ENCODE data around the gene POLR2L. TPM values are rescaled to one million over a fixed set of nuclear protein-coding genes. Genes with fewer than 3 reads are reported as not detected.

The POLR2L gene
- total RNA-seq, 1 experiment from 2014 or later: 211 TPM

GRCh38 chr11:794766-795633 is 47.3 kb downstream of the POLR2L start:
- BruUV-seq (replicated peaks): no TSS peak
- Histone ChIP-seq H3K27ac (ENCODE audit: low read depth, low read length) (peak overlapping the region; percentile 91), H3K9me3 (ENCODE audit: control insufficient read depth in 1 of 2, insufficient read depth in 1 of 2, low read depth in 1 of 2, low read length in 2 of 2) (no peaks in the 10 kb centered on the region), H3K9me2 (ENCODE audit: insufficient read depth) (no peaks in the 10 kb centered on the region), H3K36me3 (ENCODE audit: control insufficient read depth in 1 of 2, insufficient read depth in 2 of 2, low read length in 2 of 2) (peaks cover 0 to 4% of the 10 kb centered on the region in 2 experiments; a peak in 1 of 4 replicates), H3K4me3 (replicated peaks in 1 of 2; ENCODE audit: low read depth in 1 of 2, low read length in 2 of 2) (peak overlapping the region; percentile 86 to 92), H4K20me1 (ENCODE audit: insufficient read depth) (no peaks in the 10 kb centered on the region), H2AFZ (ENCODE audit: low read depth, low read length, poor library complexity, severe bottlenecking) (no peak overlapping the region), H3K9ac (ENCODE audit: low read length) (peak overlapping the region; percentile 94), H3K27me3 (ENCODE audit: insufficient read depth, low read length) (no peaks in the 10 kb centered on the region), H3K4me1 (ENCODE audit: control insufficient read depth in 1 of 2, insufficient read depth in 2 of 2, low read length in 2 of 2) (peaks cover 23 to 52% of the 10 kb centered on the region in 2 experiments), H3K79me2 (ENCODE audit: insufficient read depth, low read length) (peaks cover 29% of the 10 kb centered on the region), H3K4me2 (ENCODE audit: low read length) (peak overlapping the region; percentile 97)
- ChIA-PET POLR2A (interaction anchor here (0.9 to 2.9 kb wide), 6 partner anchors 9 to 40 kb away, joined by 3 to 25 read pairs (median 6); partner anchors contain the start of gene RPLP2), CTCF (interaction anchor here (0.6 to 1.1 kb wide), 3 partner anchors 11 to 156 kb away, joined by 3 to 6 read pairs (median 3); no protein-coding TSS in a partner anchor), RAD21 (ENCODE audit: low non-redundant PET in 1 of 2, low total read pairs in 2 of 2, uncharacterized antibody in 2 of 2, unreplicated experiment in 2 of 2) (interaction anchor here in 1 of 2 experiments (0.6 kb wide), 1 partner anchor 40 kb away, joined by 3 read pairs; no protein-coding TSS in a partner anchor)
- no peak for TF ChIP-seq REST (IDR thresholded peaks at IDR 0.05; ENCODE audit: low read depth)
- no peak for TF ChIP-seq CBX3 (IDR thresholded peaks at IDR 0.05; ENCODE audit: low read depth)
- 0 out of 2 replicates have a peak, but pooled peaks have one; percentile 23 for TF ChIP-seq POLR2AphosphoS5 (IDR thresholded peaks at IDR 0.05; ENCODE audit: low read depth, low read length)
- intact Hi-C loops (cut with micrococcal nuclease): no loop called here
- ATAC-seq (peak; percentile 26), DNase-seq (ENCODE audit: low read depth, low spot score) (no peak)
